ENCODE results near the gene CCL22.

CCL22 gene

GRCh38 chr16:57377080-57377841 is 18.7 kb downstream of the CCL22 start:
- DNase-seq, result no peak

GRCh38 chr16:57379579-57379978 is 21.0 kb downstream of the CCL22 start:
- DNase-seq, result no peak

GRCh38 chr16:57380671-57381462 is 22.3 kb downstream of the CCL22 start:
- DNase-seq, result no peak

DNA sequence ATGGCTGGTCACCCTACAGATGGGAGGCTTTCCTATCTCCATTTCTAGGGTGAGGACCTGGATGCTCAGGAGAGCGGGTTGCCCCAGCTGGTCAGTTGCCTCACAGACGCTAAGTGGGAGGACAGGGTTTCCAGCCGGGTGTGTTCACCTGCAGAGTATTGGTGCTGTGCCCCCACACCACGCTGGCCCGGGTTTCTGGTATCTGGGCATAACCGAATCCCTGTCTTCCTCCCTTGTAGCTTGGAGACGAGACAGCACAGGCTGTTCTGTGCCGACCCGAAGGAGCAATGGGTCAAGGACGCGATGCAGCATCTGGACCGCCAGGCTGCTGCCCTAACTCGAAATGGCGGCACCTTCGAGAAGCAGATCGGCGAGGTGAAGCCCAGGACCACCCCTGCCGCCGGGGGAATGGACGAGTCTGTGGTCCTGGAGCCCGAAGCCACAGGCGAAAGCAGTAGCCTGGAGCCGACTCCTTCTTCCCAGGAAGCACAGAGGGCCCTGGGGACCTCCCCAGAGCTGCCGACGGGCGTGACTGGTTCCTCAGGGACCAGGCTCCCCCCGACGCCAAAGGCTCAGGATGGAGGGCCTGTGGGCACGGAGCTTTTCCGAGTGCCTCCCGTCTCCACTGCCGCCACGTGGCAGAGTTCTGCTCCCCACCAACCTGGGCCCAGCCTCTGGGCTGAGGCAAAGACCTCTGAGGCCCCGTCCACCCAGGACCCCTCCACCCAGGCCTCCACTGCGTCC is 23.4 kb downstream of the CCL22 start:
- DNase-seq, result no peak

- no peak for DNase-seq
Measured at GRCh38 chr16:57382535-57383275, 24.1 kb downstream of the CCL22 start.

DNA sequence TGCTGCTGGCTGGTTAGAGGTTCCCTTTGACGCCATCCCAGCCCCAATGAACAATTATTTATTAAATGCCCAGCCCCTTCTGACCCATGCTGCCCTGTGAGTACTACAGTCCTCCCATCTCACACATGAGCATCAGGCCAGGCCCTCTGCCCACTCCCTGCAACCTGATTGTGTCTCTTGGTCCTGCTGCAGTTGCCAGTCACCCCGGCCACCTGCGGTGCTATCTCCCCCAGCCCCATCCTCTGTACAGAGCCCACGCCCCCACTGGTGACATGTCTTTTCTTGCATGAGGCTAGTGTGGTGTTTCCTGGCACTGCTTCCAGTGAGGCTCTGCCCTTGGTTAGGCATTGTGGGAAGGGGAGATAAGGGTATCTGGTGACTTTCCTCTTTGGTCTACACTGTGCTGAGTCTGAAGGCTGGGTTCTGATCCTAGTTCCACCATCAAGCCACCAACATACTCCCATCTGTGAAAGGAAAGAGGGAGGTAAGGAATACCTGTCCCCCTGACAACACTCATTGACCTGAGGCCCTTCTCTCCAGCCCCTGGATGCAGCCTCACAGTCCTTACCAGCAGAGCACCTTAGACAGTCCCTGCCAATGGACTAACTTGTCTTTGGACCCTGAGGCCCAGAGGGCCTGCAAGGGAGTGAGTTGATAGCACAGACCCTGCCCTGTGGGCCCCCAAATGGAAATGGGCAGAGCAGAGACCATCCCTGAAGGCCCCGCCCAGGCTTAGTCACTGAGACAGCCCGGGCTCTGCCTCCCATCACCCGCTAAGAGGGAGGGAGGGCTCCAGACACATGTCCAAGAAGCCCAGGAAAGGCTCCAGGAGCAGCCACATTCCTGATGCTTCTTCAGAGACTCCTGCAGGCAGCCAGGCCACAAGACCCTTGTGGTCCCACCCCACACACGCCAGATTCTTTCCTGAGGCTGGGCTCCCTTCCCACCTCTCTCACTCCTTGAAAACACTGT is 25.0 kb downstream of the CCL22 start:
- DNase-seq, result no peak

DNA sequence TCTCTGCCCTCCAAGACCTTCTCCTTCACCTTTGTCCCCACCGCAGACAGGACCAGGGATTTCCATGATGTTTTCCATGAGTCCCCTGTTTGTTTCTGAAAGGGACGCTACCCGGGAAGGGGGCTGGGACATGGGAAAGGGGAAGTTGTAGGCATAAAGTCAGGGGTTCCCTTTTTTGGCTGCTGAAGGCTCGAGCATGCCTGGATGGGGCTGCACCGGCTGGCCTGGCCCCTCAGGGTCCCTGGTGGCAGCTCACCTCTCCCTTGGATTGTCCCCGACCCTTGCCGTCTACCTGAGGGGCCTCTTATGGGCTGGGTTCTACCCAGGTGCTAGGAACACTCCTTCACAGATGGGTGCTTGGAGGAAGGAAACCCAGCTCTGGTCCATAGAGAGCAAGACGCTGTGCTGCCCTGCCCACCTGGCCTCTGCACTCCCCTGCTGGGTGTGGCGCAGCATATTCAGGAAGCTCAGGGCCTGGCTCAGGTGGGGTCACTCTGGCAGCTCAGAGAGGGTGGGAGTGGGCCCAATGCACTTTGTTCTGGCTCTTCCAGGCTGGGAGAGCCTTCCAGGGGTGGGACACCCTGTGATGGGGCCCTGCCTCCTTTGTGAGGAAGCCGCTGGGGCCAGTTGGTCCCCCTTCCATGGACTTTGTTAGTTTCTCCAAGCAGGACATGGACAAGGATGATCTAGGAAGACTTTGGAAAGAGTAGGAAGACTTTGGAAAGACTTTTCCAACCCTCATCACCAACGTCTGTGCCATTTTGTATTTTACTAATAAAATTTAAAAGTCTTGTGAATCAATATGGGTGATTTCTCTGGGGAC is 25.9 kb downstream of the CCL22 start:
- no peak for DNase-seq

GRCh38 chr16:57385083-57385482 is 26.5 kb downstream of the CCL22 start:
- DNase-seq, result no peak

- DNase-seq, result no peak
Measured at GRCh38 chr16:57386381-57386951, 27.9 kb downstream of the CCL22 start.

GRCh38 chr16:57387598-57388354 is 29.2 kb downstream of the CCL22 start:
- no peak for DNase-seq

- DNase-seq, result no peak
Measured at GRCh38 chr16:57388359-57389086, 29.9 kb downstream of the CCL22 start.

- DNase-seq, result no peak
Measured at GRCh38 chr16:57389087-57389468, 30.5 kb downstream of the CCL22 start.

DNA sequence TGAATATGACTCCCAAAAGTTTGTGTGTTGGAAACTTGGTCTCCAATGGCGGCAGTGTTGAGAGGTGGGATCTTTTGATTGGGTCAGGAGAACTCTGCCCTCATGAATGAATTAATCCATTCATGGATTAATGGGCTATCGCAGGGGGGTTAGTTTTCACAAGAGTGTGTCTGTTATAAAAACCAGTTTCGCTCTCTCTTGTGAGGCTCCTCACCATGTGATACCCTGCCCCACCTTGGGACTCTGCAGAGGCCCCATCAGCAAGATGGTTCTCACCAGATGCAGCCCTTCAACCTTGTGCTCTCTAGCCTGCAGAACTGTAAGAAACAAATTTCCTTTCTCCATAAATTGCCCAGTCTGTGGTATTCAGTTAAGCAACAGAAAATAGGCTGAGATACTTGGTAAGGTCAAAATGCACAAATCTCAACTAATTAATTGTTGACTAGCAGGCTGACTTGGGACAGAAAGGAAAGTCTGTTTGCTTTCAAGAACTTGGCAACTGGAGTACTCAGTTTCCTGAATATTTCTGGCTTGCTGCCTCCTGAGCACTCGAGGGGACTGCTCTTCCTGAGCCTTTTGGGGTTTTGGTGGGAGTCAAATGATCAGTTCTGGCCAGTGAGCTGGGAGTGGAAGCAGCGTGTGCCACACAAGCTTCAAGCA is 32.2 kb downstream of the CCL22 start:
- DNase-seq, result no peak

DNA sequence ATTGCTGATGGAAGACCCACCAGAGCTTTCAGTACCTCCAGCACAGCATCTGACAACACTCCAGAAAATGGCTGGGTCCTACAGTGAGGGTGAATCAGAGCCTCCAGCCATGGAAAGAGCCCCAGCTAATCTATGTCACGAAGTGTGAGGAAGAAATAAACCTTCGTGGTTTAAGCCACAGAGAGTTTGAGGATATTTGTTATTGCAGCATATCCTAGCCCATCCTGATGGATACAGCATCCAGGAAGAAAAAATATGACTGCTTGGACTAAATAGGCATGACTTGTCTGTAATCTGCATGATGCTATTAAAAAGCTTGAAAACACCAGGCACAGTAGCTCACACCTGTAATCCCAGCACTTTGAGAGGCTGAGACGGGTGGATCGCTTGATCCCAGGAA is 32.7 kb downstream of the CCL22 start:
- no peak for DNase-seq

GRCh38 chr16:57391708-57392107 is 33.1 kb downstream of the CCL22 start:
- no peak for DNase-seq

DNA sequence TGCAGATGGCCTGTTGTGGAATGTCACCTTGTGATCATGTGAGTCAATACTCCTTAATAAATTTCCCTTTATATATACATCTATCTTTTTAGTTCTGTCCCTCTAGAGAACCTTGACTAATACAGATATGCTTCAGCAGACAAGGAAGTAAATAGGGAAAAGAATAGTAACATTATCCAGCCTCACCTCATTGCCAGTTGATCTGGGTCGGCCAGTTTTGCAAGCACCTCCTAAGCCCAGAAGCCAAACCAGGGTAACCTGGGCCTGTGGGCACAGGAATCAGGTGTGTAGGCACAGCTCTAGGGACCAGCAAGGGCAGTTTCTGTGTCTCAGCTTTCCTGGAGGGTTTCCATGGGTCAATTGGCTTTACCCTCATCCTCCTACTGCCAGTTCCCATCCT is 34.1 kb downstream of the CCL22 start:
- DNase-seq, result no peak

- DNase-seq, result no peak
Measured at GRCh38 chr16:57394444-57394843, 35.9 kb downstream of the CCL22 start.

DNA sequence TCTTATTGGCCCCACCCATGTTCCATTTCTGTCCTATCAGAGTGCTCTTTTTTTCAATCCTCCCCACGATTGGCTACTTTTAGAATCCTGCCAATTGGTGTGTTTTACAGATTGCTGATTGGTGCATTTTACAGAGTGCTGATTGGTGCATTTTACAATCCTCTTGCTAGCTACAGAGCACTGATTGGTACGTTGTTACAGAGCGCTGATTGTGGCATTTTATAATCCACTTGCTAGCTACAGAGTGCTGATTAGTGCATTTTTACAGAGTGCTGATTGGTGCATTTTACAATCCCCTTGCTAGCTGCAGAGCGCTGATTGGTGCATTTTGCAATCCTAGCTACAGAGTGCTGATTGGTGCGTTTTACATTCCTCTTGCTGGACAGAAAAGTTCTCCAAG is 36.4 kb downstream of the CCL22 start:
- no peak for DNase-seq

All from NCI-H748 treated with DMSO at 0.1 percent for 48 hours (cell line).